ENCODE measurements around the gene OTOL1. TPM values are rescaled to one million over a fixed set of nuclear protein-coding genes. Genes with fewer than 3 reads are reported as not detected.

Gene OTOL1
- total RNA-seq, 1 donor from 2014 or later: not detected

DNA sequence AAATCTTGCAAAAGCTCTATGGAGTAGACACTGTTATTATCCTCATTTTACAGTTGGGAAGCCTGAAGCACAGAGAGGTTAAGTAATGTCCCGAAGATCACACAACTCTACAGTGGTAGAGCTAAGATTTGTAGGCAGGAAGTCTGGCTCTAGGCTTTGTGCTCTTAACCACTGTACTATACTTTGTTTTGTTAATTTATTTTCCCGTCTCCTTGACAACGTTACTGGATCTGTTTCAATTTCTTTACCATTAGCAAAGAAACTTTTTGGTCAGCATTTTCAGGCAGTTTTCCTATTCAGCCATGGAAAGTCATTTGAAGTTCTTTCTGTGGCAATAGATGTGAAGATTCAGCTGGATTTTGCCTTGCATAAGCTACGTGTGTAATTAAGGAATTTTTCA lies 51.7 kb downstream of the OTOL1 start:
- Histone ChIP-seq H3K4me3 (no peak overlapping the region), H3K27me3 (ENCODE audit: low read depth) (no peaks in the 10 kb centered on the region), H3K9me3 (no peaks in the 10 kb centered on the region), H3K36me3 (no peaks in the 10 kb centered on the region), H3K27ac (no peak overlapping the region), H3K4me1 (no peaks in the 10 kb centered on the region)
- intact Hi-C loops (cut with DNase I): no loop called here
- DNase-seq: no peak
- TF ChIP-seq, protein P1, sequence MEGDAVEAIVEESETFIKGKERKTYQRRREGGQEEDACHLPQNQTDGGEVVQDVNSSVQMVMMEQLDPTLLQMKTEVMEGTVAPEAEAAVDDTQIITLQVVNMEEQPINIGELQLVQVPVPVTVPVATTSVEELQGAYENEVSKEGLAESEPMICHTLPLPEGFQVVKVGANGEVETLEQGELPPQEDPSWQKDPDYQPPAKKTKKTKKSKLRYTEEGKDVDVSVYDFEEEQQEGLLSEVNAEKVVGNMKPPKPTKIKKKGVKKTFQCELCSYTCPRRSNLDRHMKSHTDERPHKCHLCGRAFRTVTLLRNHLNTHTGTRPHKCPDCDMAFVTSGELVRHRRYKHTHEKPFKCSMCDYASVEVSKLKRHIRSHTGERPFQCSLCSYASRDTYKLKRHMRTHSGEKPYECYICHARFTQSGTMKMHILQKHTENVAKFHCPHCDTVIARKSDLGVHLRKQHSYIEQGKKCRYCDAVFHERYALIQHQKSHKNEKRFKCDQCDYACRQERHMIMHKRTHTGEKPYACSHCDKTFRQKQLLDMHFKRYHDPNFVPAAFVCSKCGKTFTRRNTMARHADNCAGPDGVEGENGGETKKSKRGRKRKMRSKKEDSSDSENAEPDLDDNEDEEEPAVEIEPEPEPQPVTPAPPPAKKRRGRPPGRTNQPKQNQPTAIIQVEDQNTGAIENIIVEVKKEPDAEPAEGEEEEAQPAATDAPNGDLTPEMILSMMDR (IDR thresholded peaks at IDR 0.05): no peak
- ATAC-seq: peak in 1 of 2 donors; percentile 59

DNA sequence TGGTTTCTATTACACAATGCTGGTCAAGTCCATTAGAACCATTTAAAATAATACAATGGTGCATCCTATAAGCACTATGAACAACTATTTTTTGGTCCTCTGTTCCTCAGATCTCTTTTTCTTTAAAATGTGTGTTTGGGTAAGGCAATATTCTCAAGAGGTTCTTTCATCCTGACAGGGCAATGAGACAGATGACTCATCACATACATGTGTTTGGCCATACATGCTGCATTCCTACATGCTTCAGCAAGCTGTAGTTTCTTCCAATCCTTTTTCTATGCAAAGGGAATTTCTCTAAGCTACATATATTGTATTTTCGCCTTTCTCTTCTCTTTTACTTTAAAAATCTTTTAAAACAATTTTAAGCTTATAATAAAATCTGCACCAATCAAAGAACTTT lies 52.7 kb downstream of the OTOL1 start:
- intact Hi-C loops (cut with DNase I): no loop called here
- TF ChIP-seq, protein P1 (IDR thresholded peaks at IDR 0.05): no peak
- Histone ChIP-seq H3K27me3 (ENCODE audit: low read depth) (no peaks in the 10 kb centered on the region), H3K4me3 (no peak overlapping the region), H3K4me1 (no peaks in the 10 kb centered on the region), H3K36me3 (no peaks in the 10 kb centered on the region), H3K27ac (no peak overlapping the region), H3K9me3 (no peaks in the 10 kb centered on the region)
- DNase-seq: no peak
- ATAC-seq: no peak

DNA sequence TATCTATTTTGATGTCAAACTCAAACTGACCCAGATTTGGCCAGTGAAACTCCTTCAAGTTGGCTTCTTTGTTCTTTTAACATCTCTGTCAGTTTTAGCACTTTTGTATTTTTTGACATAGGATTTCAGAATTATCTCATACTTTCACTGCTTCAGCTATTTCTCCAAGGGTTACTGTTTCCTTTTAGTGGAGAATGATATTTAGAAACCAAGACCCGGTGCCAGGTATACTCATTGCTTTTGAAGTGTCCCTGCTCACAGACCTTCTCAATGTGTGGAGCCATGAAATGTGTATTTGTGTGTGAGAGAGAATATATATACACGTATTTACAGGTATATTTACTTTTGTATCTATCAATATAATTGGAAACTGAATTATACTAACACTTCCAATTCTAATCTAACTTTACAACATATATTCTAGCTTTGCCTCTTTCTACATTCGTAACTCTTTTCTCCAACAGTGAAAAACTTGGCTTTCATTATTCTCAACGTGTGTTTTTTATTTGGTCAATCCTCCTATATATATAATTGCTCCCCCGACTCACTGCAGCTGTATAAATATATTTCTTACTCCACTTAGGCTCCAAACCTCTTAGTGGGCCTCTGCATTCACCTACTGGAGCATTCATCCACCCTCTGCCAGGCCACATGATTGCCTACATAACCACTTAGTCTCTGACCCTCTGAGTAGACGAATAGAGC lies 54.0 kb downstream of the OTOL1 start:
- Histone ChIP-seq H3K27ac (no peak overlapping the region), H3K9me3 (no peaks in the 10 kb centered on the region), H3K4me3 (no peak overlapping the region), H3K27me3 (ENCODE audit: low read depth) (no peaks in the 10 kb centered on the region), H3K36me3 (no peaks in the 10 kb centered on the region), H3K4me1 (no peaks in the 10 kb centered on the region)
- no peak for DNase-seq
- intact Hi-C loops (cut with DNase I): no loop called here
- ATAC-seq: no peak
- TF ChIP-seq, protein P1 (IDR thresholded peaks at IDR 0.05): no peak

DNA sequence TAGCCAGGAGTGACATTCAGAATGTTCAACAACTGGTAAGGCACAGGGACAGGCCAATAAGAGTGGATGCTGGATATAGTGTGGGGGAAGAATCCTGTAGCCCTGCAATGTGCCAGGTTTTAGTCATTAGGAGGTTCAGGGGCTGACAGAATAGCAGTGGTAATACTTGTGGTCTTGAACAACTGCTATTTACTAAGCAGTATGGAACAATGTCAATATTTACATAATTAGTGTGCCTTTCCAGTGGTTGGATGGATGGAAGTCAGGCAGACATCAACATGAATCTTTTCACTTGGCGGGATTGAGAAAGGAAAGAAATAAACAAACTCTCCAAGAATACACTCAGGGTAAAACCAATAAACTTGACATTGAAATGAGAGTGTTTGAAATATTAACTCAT lies 55.1 kb downstream of the OTOL1 start:
- Histone ChIP-seq H3K4me1 (no peaks in the 10 kb centered on the region), H3K27me3 (ENCODE audit: low read depth) (no peaks in the 10 kb centered on the region), H3K27ac (no peak overlapping the region), H3K4me3 (no peak overlapping the region), H3K9me3 (no peaks in the 10 kb centered on the region), H3K36me3 (no peaks in the 10 kb centered on the region)
- no peak for ATAC-seq
- TF ChIP-seq, protein P1 (IDR thresholded peaks at IDR 0.05): no peak
- intact Hi-C loops (cut with DNase I): no loop called here
- no peak for DNase-seq

DNA sequence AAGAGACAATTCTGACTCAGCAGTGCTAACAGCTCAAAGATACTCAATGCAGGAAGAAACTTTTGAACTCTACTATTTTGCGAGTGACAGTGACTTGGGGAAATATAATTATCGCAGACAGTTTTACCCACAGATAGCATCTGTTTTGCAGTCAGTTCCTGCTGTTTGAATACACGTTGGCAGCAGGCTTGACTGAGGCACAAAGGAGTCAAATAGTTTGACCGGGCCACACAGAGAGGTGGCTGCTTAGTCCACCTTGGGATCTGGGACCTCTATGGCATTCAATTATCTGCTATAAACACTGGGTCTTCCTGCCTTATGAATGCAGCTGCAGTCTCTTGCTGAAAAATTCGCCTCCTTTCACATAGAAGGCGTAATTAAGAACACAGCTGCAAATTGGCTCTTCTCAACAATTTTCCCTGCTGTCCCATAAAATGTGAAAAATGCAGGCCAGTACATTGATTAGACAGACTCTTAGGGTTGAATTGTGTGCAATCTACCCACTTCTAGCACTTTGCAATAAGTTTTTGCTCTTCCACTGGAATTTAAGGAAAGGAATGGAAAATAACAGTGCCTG lies 56.5 kb downstream of the OTOL1 start:
- Histone ChIP-seq H3K9me3 (no peaks in the 10 kb centered on the region), H3K27ac (no peak overlapping the region), H3K27me3 (ENCODE audit: low read depth) (no peaks in the 10 kb centered on the region), H3K4me1 (no peaks in the 10 kb centered on the region), H3K4me3 (no peak overlapping the region), H3K36me3 (no peaks in the 10 kb centered on the region)
- DNase-seq (no peak), ATAC-seq (no peak)
- TF ChIP-seq, protein P1 (IDR thresholded peaks at IDR 0.05): no peak
- intact Hi-C loops (cut with DNase I): no loop called here

Other genes starting within 250 kb of the OTOL1 start
- not detected for gene SPTSSB, start 125.3 kb upstream of the OTOL1 start, total RNA-seq